Choroid plexus epithelial cell (primary cell): ENCODE measurements around the gene KRT80.

Experiments
- DNase-seq: peaks from one replicate; pipeline ENCODE4 v3.0.0-alpha.2; 2010; ENCODE audit warnings: low read depth
- H3K4me3 ChIP-seq: 2 replicates; pipeline ENCODE4 v1.5.1; 2011; ENCODE audit warnings: low read depth, mild to moderate bottlenecking, control low read depth, low read length, moderate library complexity
- TF ChIP-seq, protein P1 (sequence below): conservative IDR thresholded peaks from 2 replicates; pipeline ENCODE4 v1.5.1; 2011; ENCODE audit warnings: low read depth, mild to moderate bottlenecking, control low read depth, inconsistent platforms, low read length, moderate library complexity

KRT80 gene

DNA sequence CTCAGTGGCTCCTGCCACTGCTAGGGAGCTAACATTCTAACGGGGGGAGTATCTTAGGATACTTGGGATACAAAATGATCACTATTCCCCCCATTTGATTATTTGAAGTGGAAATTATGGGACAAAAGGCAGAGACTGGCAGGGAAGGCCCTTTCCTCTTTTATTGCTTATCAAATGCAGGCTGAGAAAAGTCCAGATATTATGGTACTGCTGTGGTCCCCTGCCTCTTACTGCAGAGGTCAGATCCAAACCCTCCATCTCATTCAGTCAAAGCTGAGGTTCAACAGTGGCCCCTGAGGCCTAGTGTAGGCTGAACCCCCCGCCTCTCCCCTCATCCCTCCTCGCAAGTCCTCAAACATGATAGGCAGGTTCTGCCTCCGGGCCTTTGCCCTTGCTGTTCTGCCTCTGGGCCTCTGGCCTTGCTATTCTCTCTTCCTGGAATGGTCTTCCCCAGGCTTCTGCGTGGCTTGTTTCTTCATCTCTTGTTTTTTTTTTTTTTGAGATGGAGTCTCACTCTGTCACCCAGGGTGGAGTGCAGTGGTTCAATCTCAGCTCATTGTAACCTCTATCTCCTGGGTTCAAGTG, 34.2 kb downstream of the KRT80 start:
- TF ChIP-seq, protein P1, sequence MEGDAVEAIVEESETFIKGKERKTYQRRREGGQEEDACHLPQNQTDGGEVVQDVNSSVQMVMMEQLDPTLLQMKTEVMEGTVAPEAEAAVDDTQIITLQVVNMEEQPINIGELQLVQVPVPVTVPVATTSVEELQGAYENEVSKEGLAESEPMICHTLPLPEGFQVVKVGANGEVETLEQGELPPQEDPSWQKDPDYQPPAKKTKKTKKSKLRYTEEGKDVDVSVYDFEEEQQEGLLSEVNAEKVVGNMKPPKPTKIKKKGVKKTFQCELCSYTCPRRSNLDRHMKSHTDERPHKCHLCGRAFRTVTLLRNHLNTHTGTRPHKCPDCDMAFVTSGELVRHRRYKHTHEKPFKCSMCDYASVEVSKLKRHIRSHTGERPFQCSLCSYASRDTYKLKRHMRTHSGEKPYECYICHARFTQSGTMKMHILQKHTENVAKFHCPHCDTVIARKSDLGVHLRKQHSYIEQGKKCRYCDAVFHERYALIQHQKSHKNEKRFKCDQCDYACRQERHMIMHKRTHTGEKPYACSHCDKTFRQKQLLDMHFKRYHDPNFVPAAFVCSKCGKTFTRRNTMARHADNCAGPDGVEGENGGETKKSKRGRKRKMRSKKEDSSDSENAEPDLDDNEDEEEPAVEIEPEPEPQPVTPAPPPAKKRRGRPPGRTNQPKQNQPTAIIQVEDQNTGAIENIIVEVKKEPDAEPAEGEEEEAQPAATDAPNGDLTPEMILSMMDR = no peak
- no peak for DNase-seq
- no peak overlapping the region for H3K4me3 ChIP-seq

DNA sequence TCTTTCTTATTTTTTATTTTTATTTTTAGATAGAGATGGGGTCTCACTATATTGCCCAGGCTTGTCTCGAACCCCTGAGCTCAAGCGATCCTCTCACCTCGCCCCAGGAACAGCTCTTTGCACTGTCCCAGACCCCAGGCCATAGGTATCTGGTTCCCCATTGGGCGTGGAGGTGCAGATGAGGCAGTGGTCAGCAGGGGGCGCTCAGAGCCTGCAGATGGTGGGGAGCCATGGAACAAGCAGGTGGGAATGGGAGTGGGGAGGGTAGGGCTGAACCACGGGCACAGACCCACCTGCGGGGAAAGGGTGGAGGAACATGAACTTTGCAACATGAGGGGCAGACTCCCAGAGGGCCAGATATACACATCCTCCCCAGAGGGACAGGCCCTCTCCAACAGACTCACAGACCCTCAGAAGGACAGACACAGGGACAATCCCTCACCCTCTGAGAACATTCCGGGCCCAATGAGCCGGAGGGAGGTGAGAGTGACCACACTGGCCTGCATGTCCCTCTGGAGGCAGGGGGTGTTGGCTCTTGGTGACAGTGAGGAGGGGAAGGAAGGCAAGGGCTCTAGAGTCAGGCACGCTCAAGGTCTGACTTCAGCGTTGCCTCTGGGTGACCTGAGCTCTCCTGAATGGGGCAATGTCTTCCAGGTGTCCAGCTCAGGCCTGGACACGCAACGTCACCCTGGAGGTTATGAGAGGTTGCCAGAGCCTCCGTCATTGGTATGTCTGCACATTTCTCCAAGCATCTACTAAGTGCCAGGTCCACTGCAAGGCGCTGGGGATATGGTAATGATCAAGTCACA, 34.9 kb downstream of the KRT80 start:
- H3K4me3 ChIP-seq = no peak overlapping the region
- TF ChIP-seq, protein P1 = peak; percentile 97
- peak; percentile 67 for DNase-seq

DNA sequence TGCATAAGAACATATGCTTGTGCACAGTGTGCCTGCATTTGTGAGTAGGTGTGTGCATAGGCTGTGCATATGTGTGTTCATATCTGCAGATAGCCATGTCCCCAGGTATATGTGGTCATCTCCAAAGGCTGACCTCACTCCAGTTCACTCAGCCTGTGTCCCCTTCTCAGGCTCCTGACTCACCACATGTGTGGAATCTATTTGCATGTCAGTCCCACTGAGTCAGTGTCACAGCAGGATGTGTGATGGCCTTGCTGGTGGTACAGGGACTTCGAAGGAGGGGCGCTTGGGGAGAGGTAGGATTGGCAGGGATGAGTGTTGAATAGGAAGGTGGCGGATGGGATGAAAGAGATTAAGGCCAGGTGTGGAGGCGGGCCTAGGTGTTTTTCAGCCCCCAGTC, 35.5 kb downstream of the KRT80 start:
- no peak overlapping the region for H3K4me3 ChIP-seq
- TF ChIP-seq, protein P1 = no peak
- no peak for DNase-seq

DNA sequence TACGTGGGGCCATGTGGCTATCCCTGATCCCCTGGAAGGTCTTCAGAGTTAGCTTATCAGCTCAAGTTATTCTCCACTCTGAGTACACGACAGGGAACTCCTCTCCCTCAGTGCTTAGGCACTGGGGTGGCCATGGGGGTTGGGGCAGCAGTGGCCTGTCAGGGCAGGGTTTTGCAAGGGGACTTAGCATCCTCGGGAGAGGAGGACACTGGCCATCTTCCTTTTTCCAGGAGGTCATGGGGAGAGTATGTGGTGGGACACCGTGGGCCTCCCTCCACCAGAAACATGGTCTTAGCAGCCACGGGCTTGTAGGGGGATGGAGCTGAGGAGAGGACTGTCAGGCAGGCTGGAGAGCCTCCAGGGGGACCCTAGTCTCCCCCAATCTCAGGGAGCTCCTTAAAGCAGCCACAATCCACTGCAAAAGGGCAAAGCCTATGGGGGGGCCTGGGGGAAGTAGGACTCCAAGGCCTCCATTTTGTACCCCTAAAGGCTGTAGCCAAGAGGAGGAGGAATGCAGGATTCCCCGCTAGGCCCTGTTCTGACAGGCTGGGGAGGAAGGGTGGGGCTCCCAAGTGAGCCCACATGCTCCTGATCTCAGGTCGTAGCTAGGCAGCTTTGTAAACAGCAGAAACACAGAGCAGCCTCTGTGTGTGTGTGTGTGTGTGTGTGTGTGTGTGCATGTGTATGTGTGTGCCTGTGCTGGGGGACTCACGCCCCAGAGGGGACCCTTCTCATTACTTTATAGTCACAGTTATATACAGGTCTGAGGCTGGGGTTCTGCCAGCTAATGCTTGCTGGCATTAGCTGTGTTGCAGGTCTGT, 36.6 kb downstream of the KRT80 start:
- peak; percentile 71 for DNase-seq
- TF ChIP-seq, protein P1 = no peak
- H3K4me3 ChIP-seq = no peak overlapping the region

DNA sequence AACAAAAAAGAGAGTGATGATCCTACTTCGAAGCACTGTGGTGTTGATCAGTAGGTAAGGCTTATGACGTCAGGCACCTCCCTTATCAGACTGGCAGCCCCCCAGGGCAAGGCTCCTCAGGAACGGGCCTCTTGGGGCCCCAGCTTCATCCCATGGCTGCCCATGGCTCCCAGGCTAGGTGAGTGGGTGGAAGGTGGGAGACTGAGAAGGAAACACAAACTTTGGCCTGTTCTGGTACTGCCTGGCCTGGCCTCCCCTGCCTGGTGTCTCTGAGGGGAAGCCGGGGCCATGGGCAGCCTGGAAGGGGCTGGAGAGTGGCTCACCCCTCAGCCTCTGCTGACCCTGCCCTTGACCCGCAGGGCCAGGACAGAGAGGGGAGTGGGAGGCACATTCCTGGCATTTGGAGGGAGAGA, 38.9 kb downstream of the KRT80 start:
- H3K4me3 ChIP-seq = no peak overlapping the region
- DNase-seq = no peak
- TF ChIP-seq, protein P1 = no peak

DNA sequence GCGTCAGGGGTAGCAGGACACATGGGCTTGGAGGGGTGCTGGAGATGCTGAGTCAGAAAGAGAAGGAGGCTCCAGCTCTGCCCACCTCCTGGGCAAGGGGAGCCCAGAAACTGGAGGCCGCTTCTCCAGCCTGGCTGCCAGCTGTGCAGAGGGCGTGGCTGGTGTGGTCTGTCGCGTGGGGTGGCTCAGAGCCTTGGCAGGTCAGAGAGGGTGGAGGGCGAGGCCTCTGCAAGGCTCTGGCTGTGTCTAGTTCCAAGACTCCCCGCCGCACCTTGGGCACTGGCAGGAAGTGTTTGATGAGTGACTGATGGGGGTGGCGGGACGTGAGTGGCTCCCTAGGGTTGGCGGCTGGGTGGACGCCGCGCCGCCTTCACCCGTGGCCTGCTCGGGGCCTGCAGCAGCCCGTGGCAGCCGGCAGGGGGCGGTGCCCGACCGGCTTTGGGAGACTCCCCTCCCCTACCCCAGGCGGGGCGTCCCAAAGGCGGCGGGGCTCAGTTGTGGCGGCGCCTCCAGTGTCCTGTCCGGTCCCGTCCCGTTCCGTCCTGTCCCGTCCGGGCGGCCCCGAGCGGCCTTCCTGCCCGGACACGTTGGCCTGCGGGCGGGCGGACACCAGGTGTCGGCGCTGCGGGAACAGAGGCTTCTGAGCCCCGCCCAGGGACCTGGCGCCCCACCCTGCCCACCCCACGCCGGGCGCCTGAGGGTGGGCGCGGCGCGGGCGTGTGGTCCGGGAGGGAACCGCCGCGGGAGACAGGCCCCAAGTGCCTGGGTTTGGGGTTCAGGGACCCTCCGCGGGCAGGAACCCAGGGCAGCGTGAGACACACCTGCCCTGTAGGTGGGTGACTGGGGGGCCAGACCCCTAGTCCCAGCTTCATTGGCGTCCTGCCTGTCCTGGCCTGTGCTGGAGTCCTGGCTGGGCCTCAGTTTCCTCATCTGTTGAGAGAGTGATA, 39.7 kb downstream of the KRT80 start:
- TF ChIP-seq, protein P1 = peak; percentile 67
- peak; percentile 59 for DNase-seq
- H3K4me3 ChIP-seq = peak overlapping the region; percentile 51
